Measurements from ENCODE around the gene ILDR1.

ILDR1 gene

DNA sequence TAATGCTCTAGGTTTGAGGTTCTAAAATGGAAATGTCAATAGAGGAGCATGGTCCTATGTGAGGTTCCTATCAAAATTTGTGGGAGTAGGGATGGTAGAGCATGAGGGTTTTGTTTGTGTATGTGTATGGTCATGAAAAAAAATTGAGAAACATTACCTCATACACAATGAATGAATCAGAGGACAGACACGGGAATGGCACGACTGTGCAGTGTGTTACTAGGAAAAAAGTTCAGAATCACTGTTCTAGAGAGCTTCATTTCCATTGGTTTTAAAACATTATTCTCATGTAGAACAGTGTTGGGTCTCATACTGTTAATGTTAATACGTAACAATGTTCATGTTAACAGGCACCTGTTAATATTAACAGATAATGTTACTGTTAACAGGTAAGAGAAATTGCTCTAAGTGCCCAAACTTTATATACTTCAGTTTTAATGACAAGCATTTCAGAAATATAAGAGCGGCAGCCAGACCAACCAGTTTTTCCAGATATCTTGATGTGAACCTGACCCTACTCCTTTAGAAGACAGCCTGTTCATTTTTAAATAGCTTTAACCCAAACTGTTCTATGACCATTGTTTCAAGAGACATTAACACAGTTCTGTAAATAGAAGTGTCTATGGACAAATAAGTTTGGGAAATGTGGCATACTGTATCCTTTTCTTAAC is 79.8 kb downstream of the ILDR1 start:
- DNase-seq, result no peak

DNA sequence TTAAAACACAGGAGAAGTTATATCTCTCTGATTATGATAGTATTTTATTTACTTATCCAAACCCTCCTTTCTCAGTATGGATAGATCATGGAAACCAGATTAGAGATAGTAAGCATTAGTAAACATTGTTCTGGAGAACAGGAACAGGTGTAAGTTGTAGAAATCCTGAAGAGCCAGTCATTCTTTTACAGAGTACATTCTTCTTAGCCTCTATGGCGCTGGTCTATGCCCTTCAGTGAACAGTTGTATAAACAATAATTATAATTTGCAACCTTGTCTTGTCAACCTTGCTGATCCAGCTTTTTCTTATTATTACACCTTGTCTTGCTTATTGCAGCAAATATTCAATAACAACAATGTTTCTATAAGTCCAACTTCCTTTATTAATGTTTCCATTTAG is 80.5 kb downstream of the ILDR1 start:
- DNase-seq, result no peak

DNA sequence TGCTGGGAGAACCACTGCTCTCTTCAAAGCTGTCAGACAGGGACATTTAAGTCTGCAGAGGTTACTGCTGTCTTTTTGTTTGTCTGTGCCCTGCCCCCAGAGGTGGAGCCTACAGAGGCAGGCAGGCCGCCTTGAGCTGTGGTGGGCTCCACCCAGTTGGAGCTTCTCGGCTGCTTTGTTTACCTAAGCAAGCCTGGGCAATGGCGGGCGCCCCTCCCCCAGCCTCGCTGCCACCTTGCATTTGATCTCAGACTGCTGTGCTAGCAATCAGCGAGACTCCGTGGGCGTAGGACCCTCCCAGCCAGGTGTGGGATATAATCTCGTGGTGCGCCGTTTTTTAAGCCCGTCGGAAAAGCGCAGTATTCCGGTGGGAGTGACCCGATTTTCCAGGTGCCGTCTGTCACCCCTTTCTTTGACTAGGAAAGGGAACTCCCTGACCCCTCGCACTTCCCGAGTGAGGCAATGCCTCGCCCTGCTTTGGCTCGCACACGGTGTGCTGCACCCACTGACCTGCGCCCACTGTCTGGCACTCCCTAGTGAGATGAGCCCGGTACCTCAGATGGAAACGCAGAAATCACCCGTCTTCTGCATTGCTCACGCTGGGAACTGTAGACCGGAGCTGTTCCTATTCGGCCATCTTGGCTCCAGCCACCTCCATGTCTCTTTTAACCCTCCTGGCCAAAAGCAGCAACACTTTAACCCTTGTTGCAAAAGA is 83.7 kb downstream of the ILDR1 start:
- DNase-seq, result peak; percentile 7
